Uterus (tissue), 4 donors: ENCODE results near the gene PHC3. TPM values are rescaled to one million over a fixed set of nuclear protein-coding genes. Genes with fewer than 3 reads are reported as not detected.

Experiments
- DNase-seq, 2 donors: peaks; one replicate each; pipeline ENCODE4 v3.0.0-alpha.2; 2019 to 2020
- H3K27ac ChIP-seq, 2 donors: fragments of 200-600 bp; sonication (generic); 1 replicate in 1 of 2; 2 replicates in 1 of 2; pipeline ENCODE4 v1.5.1; 2016 to 2018
- H3K27me3 ChIP-seq, 2 donors: fragments of 200-600 bp; sonication (generic); one replicate each; pipeline ENCODE4 v1.5.1; 2018 to 2019; ENCODE audit warnings: control low read depth in 1 of 2
- H3K36me3 ChIP-seq, 2 donors: fragments of 200-600 bp; sonication (generic); one replicate each; pipeline ENCODE4 v1.5.1; 2019; ENCODE audit warnings: control low read depth in 1 of 2
- H3K4me1 ChIP-seq, 2 donors: fragments of 200-600 bp; sonication (generic); one replicate each; pipeline ENCODE4 v1.5.1; 2018 to 2019; ENCODE audit warnings: control low read depth in 1 of 2
- H3K4me3 ChIP-seq, 2 donors: fragments of 200-600 bp; sonication (generic); 1 replicate in 1 of 2; 2 replicates in 1 of 2; pipeline ENCODE4 v1.5.1; 2018 to 2019; ENCODE audit warnings: mild to moderate bottlenecking in 1 of 2
- H3K9me3 ChIP-seq, 2 donors: fragments of 200-600 bp; sonication (generic); one replicate each; pipeline ENCODE4 v1.5.1; 2019; ENCODE audit warnings: control low read depth in 1 of 2
- POLR2A ChIP-seq, 2 donors: fragments of 450-650 bp; IDR thresholded peaks; one replicate each; pipeline ENCODE4 v1.6.1; 2016; ENCODE audit warnings: antibody characterized with exemption in 2 of 2, mild to moderate bottlenecking in 1 of 2, moderate library complexity in 1 of 2
- intact Hi-C: fragments of 100-400 bp; cut with DNase I; formaldehyde crosslinking; loops from one replicate; pipeline ENCODE4 v1.15.1; 2023; ENCODE audit warnings: low total_unique reads
- total RNA-seq, 4 donors: library from RNA; depleted of rRNA in 3 of 4; stranded (reverse); fragments of >200 nt in 3 of 4; gene quantifications; one replicate each; pipeline versions ENCODE4 v1.1.0 to v1.2.4, GENCODE V29; 2014 to 2023
- TF ChIP-seq, protein P1 (sequence below), 4 experiments: fragments of 200-600 bp in 2 of 4; fragments of 450-650 bp in 2 of 4; sonication (generic) in 2 of 4; IDR thresholded peaks; one replicate each; pipeline ENCODE4 v1.5.1; 2016 to 2019; ENCODE audit warnings: antibody characterized with exemption in 4 of 4, mild to moderate bottlenecking in 2 of 4, moderate library complexity in 1 of 4
- donor health status: DM: yes; HTN: yes; CAD: no.

Gene PHC3, protein sequence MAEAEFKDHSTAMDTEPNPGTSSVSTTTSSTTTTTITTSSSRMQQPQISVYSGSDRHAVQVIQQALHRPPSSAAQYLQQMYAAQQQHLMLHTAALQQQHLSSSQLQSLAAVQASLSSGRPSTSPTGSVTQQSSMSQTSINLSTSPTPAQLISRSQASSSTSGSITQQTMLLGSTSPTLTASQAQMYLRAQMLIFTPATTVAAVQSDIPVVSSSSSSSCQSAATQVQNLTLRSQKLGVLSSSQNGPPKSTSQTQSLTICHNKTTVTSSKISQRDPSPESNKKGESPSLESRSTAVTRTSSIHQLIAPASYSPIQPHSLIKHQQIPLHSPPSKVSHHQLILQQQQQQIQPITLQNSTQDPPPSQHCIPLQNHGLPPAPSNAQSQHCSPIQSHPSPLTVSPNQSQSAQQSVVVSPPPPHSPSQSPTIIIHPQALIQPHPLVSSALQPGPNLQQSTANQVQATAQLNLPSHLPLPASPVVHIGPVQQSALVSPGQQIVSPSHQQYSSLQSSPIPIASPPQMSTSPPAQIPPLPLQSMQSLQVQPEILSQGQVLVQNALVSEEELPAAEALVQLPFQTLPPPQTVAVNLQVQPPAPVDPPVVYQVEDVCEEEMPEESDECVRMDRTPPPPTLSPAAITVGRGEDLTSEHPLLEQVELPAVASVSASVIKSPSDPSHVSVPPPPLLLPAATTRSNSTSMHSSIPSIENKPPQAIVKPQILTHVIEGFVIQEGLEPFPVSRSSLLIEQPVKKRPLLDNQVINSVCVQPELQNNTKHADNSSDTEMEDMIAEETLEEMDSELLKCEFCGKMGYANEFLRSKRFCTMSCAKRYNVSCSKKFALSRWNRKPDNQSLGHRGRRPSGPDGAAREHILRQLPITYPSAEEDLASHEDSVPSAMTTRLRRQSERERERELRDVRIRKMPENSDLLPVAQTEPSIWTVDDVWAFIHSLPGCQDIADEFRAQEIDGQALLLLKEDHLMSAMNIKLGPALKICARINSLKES
- 100 to 1,000 TPM in 2 of 4 donors, 10 to 100 TPM in 2; 28.5 to 164 (median 87.1) TPM for total RNA-seq

GRCh38 chr3:170180908-170181885 is at the start of gene PHC3:
PHC3 (minus strand) TSS chr3:170181733; CDS start chr3:170181715, 18 bp downstream.
- TF ChIP-seq, protein P1, sequence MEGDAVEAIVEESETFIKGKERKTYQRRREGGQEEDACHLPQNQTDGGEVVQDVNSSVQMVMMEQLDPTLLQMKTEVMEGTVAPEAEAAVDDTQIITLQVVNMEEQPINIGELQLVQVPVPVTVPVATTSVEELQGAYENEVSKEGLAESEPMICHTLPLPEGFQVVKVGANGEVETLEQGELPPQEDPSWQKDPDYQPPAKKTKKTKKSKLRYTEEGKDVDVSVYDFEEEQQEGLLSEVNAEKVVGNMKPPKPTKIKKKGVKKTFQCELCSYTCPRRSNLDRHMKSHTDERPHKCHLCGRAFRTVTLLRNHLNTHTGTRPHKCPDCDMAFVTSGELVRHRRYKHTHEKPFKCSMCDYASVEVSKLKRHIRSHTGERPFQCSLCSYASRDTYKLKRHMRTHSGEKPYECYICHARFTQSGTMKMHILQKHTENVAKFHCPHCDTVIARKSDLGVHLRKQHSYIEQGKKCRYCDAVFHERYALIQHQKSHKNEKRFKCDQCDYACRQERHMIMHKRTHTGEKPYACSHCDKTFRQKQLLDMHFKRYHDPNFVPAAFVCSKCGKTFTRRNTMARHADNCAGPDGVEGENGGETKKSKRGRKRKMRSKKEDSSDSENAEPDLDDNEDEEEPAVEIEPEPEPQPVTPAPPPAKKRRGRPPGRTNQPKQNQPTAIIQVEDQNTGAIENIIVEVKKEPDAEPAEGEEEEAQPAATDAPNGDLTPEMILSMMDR (IDR thresholded peaks at IDR 0.05): peak; percentile 10 to 31 (median 22)
- TF ChIP-seq POLR2A (IDR thresholded peaks at IDR 0.05): peak; percentile 74 to 78
- peaks cover 0 to 10% of the 10 kb centered on the region in 2 donors for H3K4me1 ChIP-seq
- peak within 1 kb of the TSS; percentile 83 to 99 for H3K4me3 ChIP-seq
- intact Hi-C loops: no loop called here
- H3K27me3 ChIP-seq: no peaks in the 10 kb centered on the region
- H3K9me3 ChIP-seq: no peaks in the 10 kb centered on the region
- peak; percentile 90 to 92 for DNase-seq
- H3K27ac ChIP-seq: peak within 1 kb of the TSS; percentile 94 to 96
- H3K36me3 ChIP-seq: no peaks in the 10 kb centered on the region

GRCh38 chr3:170228093-170228766 is 46.7 kb upstream of the PHC3 start:
- H3K27ac ChIP-seq: no peak overlapping the region
- intact Hi-C loops: no loop called here
- TF ChIP-seq, protein P1 (IDR thresholded peaks at IDR 0.05): no peak
- no peak for TF ChIP-seq POLR2A (IDR thresholded peaks at IDR 0.05)
- no peaks in the 10 kb centered on the region for H3K36me3 ChIP-seq
- H3K9me3 ChIP-seq: no peaks in the 10 kb centered on the region
- no peaks in the 10 kb centered on the region for H3K27me3 ChIP-seq
- H3K4me1 ChIP-seq: peaks cover 0 to 4% of the 10 kb centered on the region in 2 donors
- DNase-seq: no peak
- H3K4me3 ChIP-seq: no peak overlapping the region

- TF ChIP-seq POLR2A (IDR thresholded peaks at IDR 0.05): no peak
- Histone ChIP-seq H3K36me3 (no peaks in the 10 kb centered on the region), H3K4me1 (peaks cover 0 to 4% of the 10 kb centered on the region in 2 donors), H3K27me3 (no peaks in the 10 kb centered on the region), H3K4me3 (no peak overlapping the region), H3K27ac (no peak overlapping the region), H3K9me3 (no peaks in the 10 kb centered on the region)
- intact Hi-C loops: no loop called here
- DNase-seq: no peak
Observed at GRCh38 chr3:170226426-170226960, 45.0 kb upstream of the PHC3 start.

- no peak for DNase-seq
- Histone ChIP-seq H3K36me3 (no peaks in the 10 kb centered on the region), H3K4me1 (peaks cover 0 to 4% of the 10 kb centered on the region in 2 donors), H3K9me3 (no peaks in the 10 kb centered on the region), H3K4me3 (no peak overlapping the region), H3K27me3 (no peaks in the 10 kb centered on the region), H3K27ac (no peak overlapping the region)
- no peak for TF ChIP-seq POLR2A (IDR thresholded peaks at IDR 0.05)
- TF ChIP-seq, protein P1 (IDR thresholded peaks at IDR 0.05): no peak
- intact Hi-C loops: no loop called here
Observed at GRCh38 chr3:170225166-170225565, 43.6 kb upstream of the PHC3 start.
